Fibroblast of mammary gland (primary cell): ENCODE data around the gene C15orf39.
"Not testable (repeated sequence)": the region's sequence is repeated elsewhere in the genome, so short reads cannot be mapped to it uniquely, and the experiment has no call there.

ENCODE experiments used
- DNase-seq: peaks from one replicate; pipeline ENCODE4 v3.0.0-alpha.2; 2010; ENCODE audit warnings: low read depth
- H3K4me3 ChIP-seq: 2 replicates; pipeline ENCODE4 v1.5.1; 2011; ENCODE audit warnings: low read depth, mild to moderate bottlenecking, low read length, moderate library complexity; ENCODE audit not compliant: control insufficient read depth
- CTCF ChIP-seq: conservative IDR thresholded peaks from 2 replicates; pipeline ENCODE4 v1.5.1; 2011; ENCODE audit warnings: low read depth, low read length, inconsistent platforms; ENCODE audit not compliant: control insufficient read depth, insufficient read depth

The C15orf39 gene

GRCh38 chr15:75212200-75212858, 10.6 kb downstream of the C15orf39 start:
- TF ChIP-seq CTCF, result no peak
- no peak for DNase-seq
- H3K4me3 ChIP-seq, result no peak overlapping the region

- TF ChIP-seq CTCF, result no peak
- DNase-seq, result no peak
- no peak overlapping the region for H3K4me3 ChIP-seq
Observed at GRCh38 chr15:75213212-75213767, 11.6 kb downstream of the C15orf39 start.

GRCh38 chr15:75213768-75214221, 12.1 kb downstream of the C15orf39 start:
- H3K4me3 ChIP-seq, result no peak overlapping the region
- no peak for TF ChIP-seq CTCF
- DNase-seq, result no peak

- H3K4me3 ChIP-seq, result no peak overlapping the region
- TF ChIP-seq CTCF, result no peak
- no peak for DNase-seq
Observed at GRCh38 chr15:75214293-75215096, 12.8 kb downstream of the C15orf39 start.

- DNase-seq, result no peak
- H3K4me3 ChIP-seq, result no peak overlapping the region
- TF ChIP-seq CTCF, result no peak
Observed at GRCh38 chr15:75215107-75216004, 13.7 kb downstream of the C15orf39 start.

- no peak overlapping the region for H3K4me3 ChIP-seq
- no peak for DNase-seq
- TF ChIP-seq CTCF, result no peak
Observed at GRCh38 chr15:75217012-75217411, 15.3 kb downstream of the C15orf39 start.

- H3K4me3 ChIP-seq, DNase-seq: not testable (repeated sequence)
Observed at GRCh38 chr15:75217574-75217973, 15.9 kb downstream of the C15orf39 start.

GRCh38 chr15:75219507-75219929, 17.8 kb downstream of the C15orf39 start:
- DNase-seq, H3K4me3 ChIP-seq: not testable (repeated sequence)
